ENCODE data around the gene PRRT1. TPM values are rescaled to one million over a fixed set of nuclear protein-coding genes. Genes with fewer than 3 reads are reported as not detected.

Gene PRRT1
- total and polyA plus RNA-seq, 2 of the 4 experiments (the other 2 are of a cell fraction) = 0.99 TPM; not detected in 1

GRCh38 chr6:32174416-32174815 is 22.7 kb upstream of the PRRT1 start:
- Histone ChIP-seq H2BK120ac (ENCODE audit: low read depth, low read length) (no peak overlapping the region), H4K5ac (ENCODE audit: low read depth, low read length) (no peak overlapping the region), H2AK9ac (replicated peaks; ENCODE audit: low read depth, low read length, poor library complexity) (no peak overlapping the region), H3K18ac (ENCODE audit: low read depth, low read length) (no peak overlapping the region), H2BK15ac (ENCODE audit: low read depth, low read length) (no peak overlapping the region), H3K56ac (ENCODE audit: extremely low read depth, insufficient read depth, low read length) (no peak overlapping the region), H3K4me1 (ENCODE audit: control insufficient read depth, insufficient read depth, low read length) (peaks cover 8% of the 10 kb centered on the region), H3K36me3 (ENCODE audit: control insufficient read depth, insufficient read depth, low read length) (peaks cover 21% of the 10 kb centered on the region), H3K27ac (ENCODE audit: insufficient read depth, low read length) (no peak overlapping the region), H4K8ac (ENCODE audit: low read depth in 2 of 2, low read length in 2 of 2) (no peak overlapping the region), H2BK5ac (ENCODE audit: low read depth, low read length, poor library complexity, severe bottlenecking) (no peak overlapping the region), H3K23ac (ENCODE audit: low read depth, low read length) (no peak overlapping the region), H3K27me3 (ENCODE audit: control insufficient read depth, insufficient read depth, low read length) (no peaks in the 10 kb centered on the region), H4K91ac (ENCODE audit: insufficient read depth, low read depth, low read length) (no peak overlapping the region), H3K9ac (ENCODE audit: low read depth, low read length) (no peak overlapping the region), H2AFZ (replicated peaks; ENCODE audit: low read length, poor library complexity) (no peak overlapping the region), H2AK5ac (ENCODE audit: low read depth, low read length) (no peak overlapping the region), H4K20me1 (ENCODE audit: insufficient read depth, low read length) (peaks cover 3% of the 10 kb centered on the region; the same call in 1 of the 2 replicates), H3K4me3 (ENCODE audit: insufficient read depth, low read depth, low read length) (no peak overlapping the region), H3K4ac (ENCODE audit: low read depth, low read length) (no peak overlapping the region), H3K4me2 (ENCODE audit: low read depth, low read length) (no peak overlapping the region), H2BK20ac (ENCODE audit: low read depth, low read length) (no peak overlapping the region), H3K9me1 (ENCODE audit: insufficient read depth, low read length) (peaks cover 37% of the 10 kb centered on the region), H3K14ac (replicated peaks; ENCODE audit: low read depth, low read length) (no peak overlapping the region), H3K9me3 (ENCODE audit: control insufficient read depth, insufficient read depth, low read length) (no peaks in the 10 kb centered on the region), H3K79me1 (ENCODE audit: low read depth in 1 of 2, low read length in 2 of 2) (peaks cover 35 to 74% of the 10 kb centered on the region in 2 experiments)
- dilution Hi-C loops (cut with HindIII; ENCODE audit: low sequenced_read_pairs, unreplicated experiment) = no loop called here
- CTCF ChIA-PET = no interaction called here
- TF ChIP-seq CHD1 (IDR thresholded peaks at IDR 0.05; ENCODE audit: low read depth, low read length) (no peak), USF2 (IDR thresholded peaks at IDR 0.05; ENCODE audit: low read depth, low read length) (no peak), ELK1 (IDR thresholded peaks at IDR 0.05; ENCODE audit: borderline replicate concordance, low read depth, low read length) (no peak), MAZ (IDR thresholded peaks at IDR 0.05; ENCODE audit: borderline replicate concordance, low read depth, low read length) (no peak), POLR2A (IDR thresholded peaks at IDR 0.05; ENCODE audit: low read depth, low read length) (no peak), MXI1 (IDR thresholded peaks at IDR 0.05; ENCODE audit: borderline replicate concordance, low read depth, low read length) (no peak), FOS (IDR thresholded peaks at IDR 0.05; ENCODE audit: low read depth, low read length) (no peak), MAFK (IDR thresholded peaks at IDR 0.05; ENCODE audit: low read depth, low read length) (no peak), BHLHE40 (IDR thresholded peaks at IDR 0.05; ENCODE audit: low read depth, low read length) (no peak), CEBPB (IDR thresholded peaks at IDR 0.05; ENCODE audit: low read depth, low read length) (no peak), CTCF (conservative IDR thresholded peaks at IDR 0.05; ENCODE audit: low read depth, low read length) (no peak), SMC3 (IDR thresholded peaks at IDR 0.05; ENCODE audit: low read depth, low read length) (no peak)
- DNase-seq (no peak), ATAC-seq (ENCODE audit: low read depth) (no peak)
- no TSS peak for BruUV-seq (replicated peaks)
- WGBS, 2 experiments (ENCODE audit: extremely low coverage in 2 of 2, insufficient read length in 1 of 2) = no CpG with 5 or more reads among the region's 1 CpG
- POLR2A ChIA-PET (ENCODE audit: unreplicated experiment) = no interaction called here
- intact Hi-C loops (cut with micrococcal nuclease) = no loop called here
- in situ Hi-C loops (cut with MboI; ENCODE audit: low sequenced_read_pairs) = loop anchor here (10.0 kb wide), 1 partner anchor 200 kb away; the partner anchor contains the start of gene DXO

Data from IMR-90 (cell line).